IPS-20b (cell line): Measurements from ENCODE around the gene IMPA2.
"Not testable (repeated sequence)": the region's sequence is repeated elsewhere in the genome, so short reads cannot be mapped to it uniquely, and the experiment has no call there.

Experiments used
- H3K27ac ChIP-seq: one replicate; pipeline ENCODE4 v1.5.1; 2013; ENCODE audit warnings: low read length
- H3K27me3 ChIP-seq: 2 replicates; pipeline ENCODE4 v1.6.1; 2013; ENCODE audit warnings: mild to moderate bottlenecking, low read length, inconsistent platforms; ENCODE audit not compliant: insufficient read depth
- H3K36me3 ChIP-seq: 2 replicates; pipeline ENCODE4 v1.6.1; 2013; ENCODE audit warnings: low read depth, mild to moderate bottlenecking, inconsistent platforms, low read length, moderate library complexity; ENCODE audit not compliant: insufficient read depth
- H3K4me1 ChIP-seq: 2 replicates; pipeline ENCODE4 v1.6.1; 2013; ENCODE audit warnings: mild to moderate bottlenecking, control low read depth, inconsistent platforms, low read length, moderate library complexity; ENCODE audit not compliant: insufficient read depth
- H3K4me3 ChIP-seq: 2 replicates; pipeline ENCODE4 v1.5.1; 2013; ENCODE audit warnings: mild to moderate bottlenecking, low read length, inconsistent platforms
- H3K9ac ChIP-seq: 2 replicates; pipeline ENCODE4 v1.6.1; 2013; ENCODE audit warnings: low read depth, mild to moderate bottlenecking, inconsistent platforms, low read length, moderate library complexity
- H3K9me3 ChIP-seq: 2 replicates; pipeline ENCODE4 v1.6.1; 2013; ENCODE audit warnings: mild to moderate bottlenecking, low read depth, low read length, inconsistent platforms; ENCODE audit not compliant: insufficient read depth

IMPA2 gene

DNA sequence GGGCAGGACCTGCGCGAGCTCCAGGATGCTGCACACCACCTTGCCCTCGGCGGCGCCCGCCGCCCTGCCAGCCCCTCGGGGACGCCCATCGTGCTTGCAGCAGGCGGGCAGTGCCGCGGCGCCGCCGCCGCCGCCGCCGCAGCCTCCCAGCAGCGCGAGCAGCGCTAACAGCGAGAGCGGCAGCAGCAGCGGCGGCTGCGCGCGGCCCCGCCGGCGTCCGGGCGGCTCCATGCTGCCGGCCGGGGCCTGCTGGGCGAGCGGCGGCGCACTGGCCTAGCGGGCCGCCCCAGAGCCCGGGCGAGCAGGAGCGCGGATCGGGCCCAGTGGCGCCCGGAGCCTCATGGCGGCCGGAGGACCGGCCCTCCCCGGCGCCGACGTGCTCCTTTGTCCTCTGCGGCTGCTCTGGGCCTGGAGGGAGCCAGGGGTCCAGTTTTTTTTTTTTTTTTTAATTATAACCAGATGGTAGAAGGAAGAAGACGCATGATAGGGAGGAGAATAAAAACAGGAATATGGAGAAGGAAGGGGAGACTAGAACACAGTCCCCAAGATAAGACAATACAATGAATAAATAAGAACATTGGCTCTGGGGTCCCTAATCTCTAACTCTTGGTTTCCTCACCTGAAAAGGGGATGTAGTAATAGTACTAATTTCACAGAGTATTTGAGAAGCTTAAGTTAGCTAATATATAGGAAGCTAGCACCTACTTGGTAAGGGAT lies 95.3 kb downstream of the IMPA2 start:
- Histone ChIP-seq H3K4me3 (no peak overlapping the region), H3K9me3 (no peaks in the 10 kb centered on the region), H3K27me3 (no peaks in the 10 kb centered on the region), H3K27ac (no peak overlapping the region), H3K36me3 (no peaks in the 10 kb centered on the region), H3K4me1 (no peaks in the 10 kb centered on the region), H3K9ac (no peak overlapping the region)

DNA sequence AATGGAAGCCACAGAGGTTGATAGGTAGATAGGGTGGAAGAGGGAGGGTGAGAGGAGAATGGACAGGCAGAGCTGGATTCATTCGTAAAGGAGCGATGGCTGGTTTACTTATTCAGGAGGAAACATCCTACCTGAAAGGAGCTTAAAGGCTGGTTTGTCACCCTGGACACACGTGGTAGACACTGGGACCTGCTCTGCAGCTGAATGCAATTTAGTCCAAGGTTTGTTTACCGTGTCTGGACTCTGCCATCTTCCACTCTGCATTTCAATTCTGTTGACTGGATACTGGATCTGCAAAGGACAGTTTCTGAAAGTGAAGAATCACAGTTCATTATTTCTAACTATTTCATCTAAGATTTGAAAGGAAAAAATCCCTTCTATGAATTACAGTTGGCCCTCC lies 96.7 kb downstream of the IMPA2 start:
- H3K36me3 ChIP-seq, H3K4me1 ChIP-seq, H3K9ac ChIP-seq, H3K27ac ChIP-seq, H3K27me3 ChIP-seq, H3K9me3 ChIP-seq, H3K4me3 ChIP-seq: not testable (repeated sequence)

DNA sequence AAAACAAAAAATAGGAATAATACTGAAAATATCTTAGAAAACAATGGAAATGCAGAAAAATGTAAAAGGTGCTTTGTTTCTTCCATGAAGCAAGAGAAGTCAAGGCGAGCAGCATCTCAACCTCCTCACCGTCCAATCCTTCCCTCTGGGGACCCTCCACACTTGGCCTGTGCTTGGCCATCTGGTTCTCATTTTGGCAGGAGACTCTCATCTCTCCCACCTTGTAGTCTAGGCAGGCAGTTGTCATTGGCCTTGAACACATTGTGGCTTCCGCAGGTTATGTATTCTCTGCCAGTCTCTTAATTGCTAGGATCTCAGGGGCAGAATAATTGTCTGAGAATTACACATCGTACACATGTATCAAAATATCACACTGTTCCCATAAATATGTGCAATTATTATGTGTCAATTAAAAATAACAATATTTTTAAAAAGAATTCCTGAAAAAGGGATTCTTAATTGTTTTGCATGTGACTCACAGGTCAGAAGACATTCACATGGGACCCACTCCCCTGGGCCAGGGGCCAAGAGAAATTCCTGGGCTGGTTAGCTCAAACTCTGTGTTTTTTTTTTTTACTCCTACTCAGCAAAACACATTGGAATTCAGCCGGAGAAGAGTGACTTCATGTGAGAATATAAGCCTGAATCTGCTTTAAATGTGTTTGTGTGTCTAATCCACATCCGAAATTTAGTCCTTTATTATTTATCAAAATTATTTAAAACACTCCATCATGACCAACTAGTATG lies 98.4 kb downstream of the IMPA2 start:
- H3K9me3 ChIP-seq: no peaks in the 10 kb centered on the region
- no peaks in the 10 kb centered on the region for H3K27me3 ChIP-seq
- H3K9ac ChIP-seq: no peak overlapping the region

More for the DNA sequence above, 98.4 kb downstream of the IMPA2 start:
- H3K4me3 ChIP-seq: no peak overlapping the region
- H3K27ac ChIP-seq: no peak overlapping the region
- H3K36me3 ChIP-seq: no peaks in the 10 kb centered on the region
- no peaks in the 10 kb centered on the region for H3K4me1 ChIP-seq
